Heart right ventricle (tissue), 16 donors: ENCODE data around the gene GABPA. TPM values are rescaled to one million over a fixed set of nuclear protein-coding genes. Genes with fewer than 3 reads are reported as not detected.

Experiments
- ATAC-seq, 8 donors: fragments of 200-7000 bp; cut with Tn5 transposase; one replicate each; pipeline ENCODE4 v1.9.1; 2020; ENCODE audit warnings: mild to moderate bottlenecking in 8 of 8, moderate library complexity in 8 of 8, moderate number of reproducible peaks in 1 of 8
- DNase-seq, 2 donors: peaks; one replicate each; pipeline ENCODE4 v3.0.0-alpha.2; 2020
- H3K27ac ChIP-seq, 10 donors: fragments of 200-600 bp; sonication (generic) in 2 of 10; one replicate each; pipeline versions ENCODE4 v1.5.0 to v1.8.0; 2020 to 2022; ENCODE audit warnings: mild to moderate bottlenecking in 3 of 10
- H3K27me3 ChIP-seq, 7 donors: fragments of 200-600 bp; one replicate each; pipeline ENCODE4 v1.8.0; 2021 to 2022; ENCODE audit warnings: mild to moderate bottlenecking in 2 of 7
- H3K36me3 ChIP-seq, 9 donors: fragments of 200-600 bp; sonication (generic) in 1 of 9; one replicate each; pipeline versions ENCODE4 v1.5.0 to v1.8.0; 2020 to 2022; ENCODE audit warnings: mild to moderate bottlenecking in 2 of 9
- H3K4me1 ChIP-seq, 9 donors: fragments of 200-600 bp; sonication (generic) in 1 of 9; one replicate each; pipeline versions ENCODE4 v1.5.0 to v1.8.0; 2020 to 2022; ENCODE audit warnings: mild to moderate bottlenecking in 4 of 9
- H3K4me3 ChIP-seq, 10 donors: fragments of 200-600 bp; sonication (generic) in 2 of 10; one replicate each; pipeline versions ENCODE4 v1.5.0 to v1.8.0; 2020 to 2022; ENCODE audit warnings: mild to moderate bottlenecking in 7 of 10, moderate library complexity in 2 of 10
- H3K9me3 ChIP-seq, 11 donors: fragments of 200-600 bp in 10 of 11; sonication (generic) in 2 of 11; one replicate each; pipeline versions ENCODE4 v1.5.0 to v1.8.0; 2013 to 2022; ENCODE audit warnings: mild to moderate bottlenecking in 2 of 11, control low read depth in 1 of 11, moderate library complexity in 1 of 11
- CTCF ChIP-seq, 9 donors: fragments of 200-600 bp; sonication (generic) in 2 of 9; IDR thresholded peaks; one replicate each; pipeline versions ENCODE4 v1.5.0 to v1.8.0; 2021 to 2022; ENCODE audit warnings: antibody characterized with exemption in 9 of 9, mild to moderate bottlenecking in 5 of 9, moderate library complexity in 1 of 9
- WGBS, 2 donors: extraction: QIAGEN DNeasy Blood & Tissue Kit; methylation state at CpG; one replicate each; pipeline ENCODE4 v1.1.7; 2013; ENCODE audit warnings: inconsistent platforms in 1 of 2; 5-methylcytosine and 5-hydroxymethylcytosine counted together
- intact Hi-C, 10 donors: fragments of 100-400 bp; cut with DNase I; formaldehyde crosslinking; loops; one replicate each; pipeline versions ENCODE4 v1.11.1 to v1.14.2; 2022
- polyA plus RNA-seq, 2 donors: library from polyadenylated mRNA; stranded (reverse); fragments of 200-250 nt; gene quantifications; one replicate each; pipeline ENCODE4 v1.2.3, GENCODE V29; 2013
- total RNA-seq, 10 donors: library from RNA; stranded (reverse); fragmentation: NEBNext Ultra II Directional in 3 of 10; extraction: Animal tissue kit (Norgen Biotek cat#: 25700) in 3 of 10; gene quantifications; one replicate each; pipeline versions ENCODE4 v1.2.1 to v1.2.4, GENCODE V29; 2021 to 2023
- donor health status: Arrhythmogenic right ventricular cardiomyopathy.
- donor health status: ischemic (EF 13 %, LVEDD 7.1; RV severe dilation, severe dysfunction).
- donor health status: healthy with polysubstance abuse.
- donor health status: DM: no; HTN: yes; CAD: no.
- donor health status: DM: no; HTN: no; CAD: no.
- donor health status: ischemic (EF 25% LVEDD 6.9; RV normal size, moderate dysfunction).
- donor health status: ischemic (EF 25% LVEDD 5.7; RV mildly dilated, moderate dysfunction).
- donor health status: healthy.
- donor health status: DM: yes; HTN: yes; CAD: no.
- donor health status: Ischemic cardiomyopathy.
- donor health status: ischemic (EF 35%, LVEDD 5.7; RV mildly dilated, moderate dysfunction).
- donor health status: nonischemic (EF 11% LVEDD 7.7; RV severe dilation, severe dysfunction).
- donor health status: DM: yes; HTN: yes; CAD: no.
- donor health status: PGD.
- donor health status: ischemic (EF 29% LVEDD 5.4; RV normal size, mild dysfunction).
- donor health status: nonischemic (EF 23%, LVEDD 6.1; RV moderate dilation, normal function).

GABPA gene
- total and polyA plus RNA-seq, 12 donors: 5.1 to 18.4 (median 14.0) TPM

- 2% methylated on average over 30 of the region's 30 CpGs for WGBS, 2 donors
Observed at GRCh38 chr21:25733859-25734653, 716 bp upstream of the GABPA start.

DNA sequence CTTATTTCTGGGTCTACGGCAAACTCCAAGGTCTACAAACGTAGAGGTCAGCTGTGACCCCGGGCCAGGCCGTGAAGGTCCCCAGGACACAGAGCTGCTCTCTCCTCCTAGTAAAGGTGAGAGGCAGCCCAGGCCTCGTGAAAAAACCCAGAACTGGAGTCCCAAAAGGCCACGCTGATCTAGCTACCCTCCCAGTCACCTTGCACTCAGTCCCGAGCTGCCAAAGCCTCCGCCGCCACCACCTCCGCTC lies 193 bp upstream of the GABPA start:
- intact Hi-C loops: loop anchor here in 1 of 10 donors (10.0 kb wide), 1 partner anchor 130 kb away; the partner anchor contains the start of gene MRPL39
- peaks cover 8 to 74% (median 54%) of the 10 kb centered on the region in 9 donors for H3K4me1 ChIP-seq
- TF ChIP-seq CTCF (IDR thresholded peaks at IDR 0.05): no peak
- H3K4me3 ChIP-seq: peak overlapping the region; percentile 74 to 98 (median 92)
- H3K9me3 ChIP-seq: no peaks in the 10 kb centered on the region
- H3K27me3 ChIP-seq: no peaks in the 10 kb centered on the region
- 1 to 3% methylated on average over 10 of the region's 10 CpGs for WGBS, 2 donors
- ATAC-seq (no peak), DNase-seq (no peak)
- peaks cover 0 to 22% (median 4%) of the 10 kb centered on the region in 9 donors for H3K36me3 ChIP-seq
- peak overlapping the region; percentile 97 to 100 (median 99) for H3K27ac ChIP-seq

More at GRCh38 chr21:25733859-25734653, 716 bp upstream of the GABPA start:
- peak in 7 of 8 donors; percentile 2 to 53 (median 29) for ATAC-seq
- intact Hi-C loops: loop anchor here in 1 of 10 donors (10.0 kb wide), 1 partner anchor 129 kb away; the partner anchor contains the start of gene MRPL39
- Histone ChIP-seq H3K9me3 (no peaks in the 10 kb centered on the region), H3K36me3 (peaks cover 0 to 27% (median 9%) of the 10 kb centered on the region in 9 donors), H3K27ac (peak overlapping the region; percentile 97 to 100 (median 99)), H3K27me3 (no peaks in the 10 kb centered on the region), H3K4me3 (peak overlapping the region; percentile 74 to 98 (median 92)), H3K4me1 (peaks cover 8 to 77% (median 57%) of the 10 kb centered on the region in 9 donors)
- DNase-seq: peak in 1 of 2 donors; percentile 39
- no peak for TF ChIP-seq CTCF (IDR thresholded peaks at IDR 0.05)

DNA sequence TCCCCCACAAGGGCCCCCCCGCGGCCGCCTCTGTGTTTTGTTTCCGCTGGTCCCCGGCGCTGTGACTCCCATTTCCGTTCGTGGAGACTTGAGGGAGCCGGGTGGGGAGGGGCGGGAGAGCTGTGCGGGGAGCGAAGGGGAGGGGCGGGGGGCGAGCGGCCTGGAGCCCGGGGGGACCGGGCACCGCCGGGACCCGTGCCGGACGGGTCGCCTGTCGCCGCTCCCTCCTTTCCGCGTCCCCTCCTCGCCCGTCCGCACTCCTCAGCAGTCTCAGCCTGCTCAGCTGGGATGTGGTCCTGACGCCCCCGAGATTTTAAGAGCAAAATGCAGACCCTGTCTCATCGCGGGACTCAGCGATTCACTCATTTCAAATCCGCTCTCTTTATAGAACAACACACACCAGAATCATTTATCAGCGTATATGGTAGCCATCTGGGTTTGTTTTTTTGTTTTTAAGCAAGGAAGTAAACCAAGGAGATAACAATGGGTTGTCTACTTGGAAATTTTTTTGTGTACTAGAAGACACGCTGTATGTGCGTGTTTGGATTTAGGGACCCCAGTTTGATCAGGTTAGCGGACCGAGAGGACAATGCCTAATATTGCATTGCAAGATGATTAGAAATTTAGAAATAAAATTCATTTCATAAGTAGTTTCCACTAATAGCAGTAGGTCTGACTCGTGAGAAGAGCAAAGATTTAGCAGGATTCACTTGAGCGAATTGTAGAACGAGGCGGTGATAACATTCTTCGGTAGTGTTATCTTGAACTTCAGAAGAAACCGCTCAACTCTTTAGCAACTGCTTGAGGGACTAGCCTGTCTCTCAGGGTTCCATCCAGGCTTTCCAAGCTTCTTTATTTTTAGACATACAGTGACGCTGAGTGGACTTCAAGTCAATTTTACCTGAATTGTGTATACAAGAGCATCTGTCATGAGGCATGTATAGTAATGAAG lies 1.1 kb downstream of the GABPA start:
- 0 to 1% methylated on average over 40 to 45 of the region's 48 CpGs for WGBS, 2 donors
- peaks cover 6 to 61% (median 46%) of the 10 kb centered on the region in 9 donors for H3K4me1 ChIP-seq
- no peak for TF ChIP-seq CTCF (IDR thresholded peaks at IDR 0.05)
- ATAC-seq: peak; percentile 66 to 88 (median 72)
- H3K36me3 ChIP-seq: peaks cover 0 to 17% (median 0%) of the 10 kb centered on the region in 9 donors
- no peaks in the 10 kb centered on the region for H3K27me3 ChIP-seq
- peak; percentile 89 to 93 for DNase-seq
- peak overlapping the region; percentile 74 to 98 (median 92) for H3K4me3 ChIP-seq
- peak overlapping the region; percentile 97 to 100 (median 99) for H3K27ac ChIP-seq
- no peaks in the 10 kb centered on the region for H3K9me3 ChIP-seq
- intact Hi-C loops: loop anchor here in 1 of 10 donors (10.0 kb wide), 1 partner anchor 131 kb away; the partner anchor contains the start of gene MRPL39

GRCh38 chr21:25737421-25737820 lies 2.6 kb downstream of the GABPA start:
- 47 to 63% methylated on average over 1 of the region's 1 CpG for WGBS, 2 donors
- no peaks in the 10 kb centered on the region for H3K27me3 ChIP-seq
- DNase-seq (no peak), ATAC-seq (no peak)
- TF ChIP-seq CTCF (IDR thresholded peaks at IDR 0.05): no peak
- H3K36me3 ChIP-seq: peaks cover 0 to 13% (median 0%) of the 10 kb centered on the region in 9 donors
- peak overlapping the region in 9 of 10 donors; percentile 97 to 100 (median 99) for H3K27ac ChIP-seq
- H3K9me3 ChIP-seq: no peaks in the 10 kb centered on the region
- H3K4me3 ChIP-seq: peak overlapping the region in 6 of 10 donors; percentile 74 to 97 (median 93)
- intact Hi-C loops: loop anchor here in 1 of 10 donors (10.0 kb wide), 1 partner anchor 133 kb away; the partner anchor contains the start of gene MRPL39
- peaks cover 0 to 51% (median 38%) of the 10 kb centered on the region in 9 donors for H3K4me1 ChIP-seq
